CD4-positive, alpha-beta T cell (primary cell): ENCODE data around the gene CLDN5. TPM values are rescaled to one million over a fixed set of nuclear protein-coding genes. Genes with fewer than 3 reads are reported as not detected.

Experiments
- ATAC-seq: fragments of 200-7000 bp; cut with Tn5 transposase; one replicate; pipeline ENCODE4 v1.10.0; 2022; ENCODE audit warnings: mild to moderate bottlenecking; ENCODE audit not compliant: poor library complexity
- CTCF ChIA-PET: fragments of 350-600 bp; sonication (Branson Sonifier 250); formaldehyde crosslinking; loops from one replicate; lab custom pipeline; 2021; ENCODE audit warnings: antibody characterized with exemption, inconsistent platforms; lab: Charles Lee
- POLR2A ChIA-PET: fragments of 350-600 bp; sonication (Branson Sonifier 250); formaldehyde crosslinking; loops from one replicate; lab custom pipeline; 2021; ENCODE audit warnings: antibody characterized with exemption, inconsistent platforms; lab: Charles Lee
- DNase-seq, 14 experiments: peaks; one replicate each; pipeline ENCODE4 v3.0.0-alpha.2; 2013 to 2020; ENCODE audit warnings: mixed read lengths in 2 of 14
- H3K27ac ChIP-seq, 2 donors: one replicate each; pipeline versions ENCODE4 v1.5.1 to v1.7.0; 2013; ENCODE audit warnings: low read length in 2 of 2, low read depth in 1 of 2, mild to moderate bottlenecking in 1 of 2
- H3K27me3 ChIP-seq, 2 experiments: 1 replicate in 1 of 2; 2 replicates in 1 of 2; pipeline versions ENCODE4 v1.6.1 to v1.7.0; 2013; ENCODE audit warnings: low read length in 2 of 2, control low read depth in 1 of 2, mild to moderate bottlenecking in 1 of 2, moderate library complexity in 1 of 2; ENCODE audit not compliant: insufficient read depth in 2 of 2, control insufficient read depth in 1 of 2
- H3K36me3 ChIP-seq: one replicate; pipeline ENCODE4 v1.6.1; 2013; ENCODE audit warnings: low read length, control low read depth; ENCODE audit not compliant: insufficient read depth
- H3K4me1 ChIP-seq: one replicate; pipeline ENCODE4 v1.6.1; 2013; ENCODE audit warnings: low read length, control low read depth; ENCODE audit not compliant: insufficient read depth
- H3K4me3 ChIP-seq: one replicate; pipeline ENCODE4 v1.5.1; 2013; ENCODE audit warnings: mild to moderate bottlenecking, low read length, moderate library complexity
- H3K9me3 ChIP-seq, 2 experiments: 1 replicate in 1 of 2; 2 replicates in 1 of 2; pipeline versions ENCODE4 v1.6.1 to v1.7.0; 2013; ENCODE audit warnings: low read length in 2 of 2, mild to moderate bottlenecking in 2 of 2, control low read depth in 1 of 2, moderate library complexity in 1 of 2; ENCODE audit not compliant: control insufficient read depth in 1 of 2, insufficient read depth in 1 of 2
- H3K27ac Mint-ChIP-seq: one replicate; pipeline ENCODE4 v1.8.0; 2020; ENCODE audit warnings: mixed read lengths
- H3K27me3 Mint-ChIP-seq: one replicate; pipeline ENCODE4 v1.8.0; 2021; ENCODE audit warnings: mixed read lengths
- H3K36me3 Mint-ChIP-seq: one replicate; pipeline ENCODE4 v1.8.0; 2021; ENCODE audit warnings: low read depth, mixed read lengths
- H3K4me1 Mint-ChIP-seq: one replicate; pipeline ENCODE4 v1.8.0; 2021; ENCODE audit warnings: low read depth, mixed read lengths
- H3K4me3 Mint-ChIP-seq: one replicate; pipeline ENCODE4 v1.8.0; 2020; ENCODE audit warnings: mild to moderate bottlenecking, mixed read lengths
- H3K9me3 Mint-ChIP-seq: one replicate; pipeline ENCODE4 v1.8.0; 2020; ENCODE audit warnings: mixed read lengths
- intact Hi-C, 2 experiments: fragments of 100-400 bp; cut with DNase I in 1 of 2; cut with micrococcal nuclease in 1 of 2; formaldehyde crosslinking; loops; one replicate each; pipeline versions ENCODE4 v1.15.1 to v1.9.0; 2023 to 2025; cut with DNase I, micrococcal nuclease
- total RNA-seq, 174 experiments: library from RNA in 2 of 174; stranded (reverse) in 2 of 174; gene quantifications; one replicate each; pipeline ENCODE4 v1.2.3 and lab custom pipeline; 2021 to 2026
- TF ChIP-seq, protein P1 (sequence below): fragments of 200-600 bp; IDR thresholded peaks from one replicate; pipeline ENCODE4 v1.8.0; 2022; ENCODE audit warnings: antibody characterized with exemption, mild to moderate bottlenecking

The CLDN5 gene
- total RNA-seq, 2 experiments from 2014 or later: not detected

DNA sequence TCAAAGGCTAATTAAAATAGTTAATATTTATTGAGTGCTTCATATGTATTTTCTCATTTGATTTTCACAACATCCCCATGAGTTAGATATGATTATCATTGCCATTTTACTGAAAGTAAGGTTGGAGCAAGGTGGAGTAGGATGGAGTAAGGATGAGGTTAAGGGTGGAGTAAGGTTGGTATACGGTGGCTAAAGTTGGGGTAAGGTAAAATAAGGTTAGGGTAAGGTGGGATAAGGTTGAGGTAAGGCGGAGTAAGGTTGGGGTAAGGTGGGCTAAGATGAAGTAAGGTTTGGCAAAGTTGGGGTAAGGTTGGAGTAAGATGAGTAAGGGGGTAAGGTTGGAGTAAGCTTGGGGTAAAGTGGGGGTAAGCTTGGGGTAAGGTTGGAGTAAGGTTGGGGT lies 45.8 kb upstream of the CLDN5 start:
- Mint-ChIP-seq H3K36me3 (no peaks in the 10 kb centered on the region), H3K27ac (no peak overlapping the region), H3K27me3 (no peaks in the 10 kb centered on the region), H3K4me1 (no peaks in the 10 kb centered on the region), H3K9me3 (no peaks in the 10 kb centered on the region), H3K4me3 (no peak overlapping the region)
- POLR2A ChIA-PET: no interaction called here
- peaks cover 0 to 3% of the 10 kb centered on the region in 2 experiments for H3K27me3 ChIP-seq
- no peak overlapping the region for H3K27ac ChIP-seq
- H3K4me1 ChIP-seq: no peaks in the 10 kb centered on the region
- ATAC-seq (no peak), DNase-seq (no peak)
- no peaks in the 10 kb centered on the region for H3K36me3 ChIP-seq
- intact Hi-C loops: loop anchor here in 1 of 2 experiments (10.0 kb wide), 1 partner anchor 65 kb away; no protein-coding TSS in a partner anchor
- CTCF ChIA-PET: no interaction called here
- H3K4me3 ChIP-seq: no peak overlapping the region
- no peaks in the 10 kb centered on the region for H3K9me3 ChIP-seq
- TF ChIP-seq, protein P1, sequence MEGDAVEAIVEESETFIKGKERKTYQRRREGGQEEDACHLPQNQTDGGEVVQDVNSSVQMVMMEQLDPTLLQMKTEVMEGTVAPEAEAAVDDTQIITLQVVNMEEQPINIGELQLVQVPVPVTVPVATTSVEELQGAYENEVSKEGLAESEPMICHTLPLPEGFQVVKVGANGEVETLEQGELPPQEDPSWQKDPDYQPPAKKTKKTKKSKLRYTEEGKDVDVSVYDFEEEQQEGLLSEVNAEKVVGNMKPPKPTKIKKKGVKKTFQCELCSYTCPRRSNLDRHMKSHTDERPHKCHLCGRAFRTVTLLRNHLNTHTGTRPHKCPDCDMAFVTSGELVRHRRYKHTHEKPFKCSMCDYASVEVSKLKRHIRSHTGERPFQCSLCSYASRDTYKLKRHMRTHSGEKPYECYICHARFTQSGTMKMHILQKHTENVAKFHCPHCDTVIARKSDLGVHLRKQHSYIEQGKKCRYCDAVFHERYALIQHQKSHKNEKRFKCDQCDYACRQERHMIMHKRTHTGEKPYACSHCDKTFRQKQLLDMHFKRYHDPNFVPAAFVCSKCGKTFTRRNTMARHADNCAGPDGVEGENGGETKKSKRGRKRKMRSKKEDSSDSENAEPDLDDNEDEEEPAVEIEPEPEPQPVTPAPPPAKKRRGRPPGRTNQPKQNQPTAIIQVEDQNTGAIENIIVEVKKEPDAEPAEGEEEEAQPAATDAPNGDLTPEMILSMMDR: no peak

DNA sequence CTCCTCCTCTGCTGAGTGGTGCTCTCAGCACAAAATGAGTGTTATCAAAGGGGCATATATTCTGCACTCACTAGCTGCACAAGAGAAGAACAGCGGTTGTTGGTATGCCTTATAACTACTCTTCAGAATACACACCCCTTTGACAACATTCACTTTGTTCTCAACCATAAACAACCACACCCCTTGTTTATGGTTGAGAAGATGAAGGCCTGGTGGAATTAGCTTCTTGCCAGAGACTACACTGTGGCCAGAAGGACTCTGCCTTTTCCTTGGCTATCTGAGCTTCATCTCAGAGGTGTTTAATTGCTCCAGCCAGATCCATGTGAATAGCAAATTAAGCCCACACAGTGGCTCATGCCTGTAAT lies 45.0 kb upstream of the CLDN5 start:
- H3K27ac ChIP-seq: no peak overlapping the region
- POLR2A ChIA-PET: no interaction called here
- H3K4me1 ChIP-seq: no peaks in the 10 kb centered on the region
- intact Hi-C loops: no loop called here
- no peak for DNase-seq
- peaks cover 0 to 3% of the 10 kb centered on the region in 2 experiments for H3K27me3 ChIP-seq
- H3K9me3 ChIP-seq: no peaks in the 10 kb centered on the region
- Mint-ChIP-seq H3K9me3 (no peaks in the 10 kb centered on the region), H3K36me3 (no peaks in the 10 kb centered on the region), H3K4me3 (no peak overlapping the region), H3K27me3 (no peaks in the 10 kb centered on the region), H3K27ac (no peak overlapping the region), H3K4me1 (no peaks in the 10 kb centered on the region)
- H3K36me3 ChIP-seq: no peaks in the 10 kb centered on the region
- no peak overlapping the region for H3K4me3 ChIP-seq
- TF ChIP-seq, protein P1: no peak
- CTCF ChIA-PET: no interaction called here
- ATAC-seq: no peak

DNA sequence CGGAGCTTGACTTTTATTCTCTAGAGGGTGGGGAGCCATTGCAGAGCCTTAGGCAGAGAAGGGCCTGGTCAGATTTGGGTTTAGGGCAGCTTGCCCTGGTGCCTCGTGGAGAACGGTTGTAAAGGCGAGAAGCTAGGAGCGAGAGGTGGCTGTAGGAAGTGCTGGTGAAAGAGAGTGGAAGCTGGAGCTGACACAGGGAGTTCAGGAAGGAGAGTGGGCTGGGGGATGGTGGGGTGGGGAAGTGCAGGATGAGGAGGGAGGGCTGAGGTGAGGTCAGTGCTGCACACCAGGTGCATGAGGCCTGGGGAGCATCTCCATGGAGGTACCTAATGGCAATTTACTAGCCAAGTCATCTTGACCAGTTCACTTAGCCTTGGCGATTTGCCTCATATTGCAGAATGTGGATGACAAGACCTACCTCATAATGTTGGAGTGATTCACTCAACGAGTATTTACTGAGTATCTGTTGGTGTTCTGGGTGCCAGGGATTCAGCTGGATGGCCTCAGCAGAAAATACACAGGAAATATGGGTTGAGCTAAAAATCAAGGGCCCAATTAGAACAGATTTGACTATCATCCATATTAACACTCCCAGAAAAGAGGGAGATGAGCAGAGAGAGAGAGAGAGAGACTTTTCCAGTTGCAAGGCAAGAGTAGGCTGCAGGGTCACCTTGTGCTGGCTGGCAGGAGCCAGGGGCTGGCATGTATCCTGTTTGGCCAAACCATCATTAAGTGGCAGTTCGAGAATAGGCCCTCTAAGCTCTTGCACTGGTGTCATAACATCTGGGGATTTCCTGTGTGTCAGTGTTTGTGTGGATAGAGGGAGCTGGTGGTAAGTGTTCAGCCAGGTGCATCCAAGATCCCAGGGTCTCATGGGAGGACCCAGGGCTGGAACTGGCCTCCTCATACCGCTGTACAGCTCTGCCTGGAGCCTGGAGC lies 44.4 kb upstream of the CLDN5 start:
- H3K27me3 Mint-ChIP-seq: no peaks in the 10 kb centered on the region
- H3K4me1 ChIP-seq: no peaks in the 10 kb centered on the region
- no peaks in the 10 kb centered on the region for H3K36me3 Mint-ChIP-seq
- no peak for DNase-seq
- no peak overlapping the region for H3K27ac ChIP-seq
- TF ChIP-seq, protein P1: no peak
- H3K36me3 ChIP-seq: no peaks in the 10 kb centered on the region
- H3K9me3 Mint-ChIP-seq: no peaks in the 10 kb centered on the region
- no peak overlapping the region for H3K4me3 ChIP-seq
- no peaks in the 10 kb centered on the region for H3K4me1 Mint-ChIP-seq
- H3K9me3 ChIP-seq: no peaks in the 10 kb centered on the region
- H3K27ac Mint-ChIP-seq: no peak overlapping the region
- intact Hi-C loops: no loop called here
- no peak for ATAC-seq
- CTCF ChIA-PET: no interaction called here
- no peak overlapping the region for H3K4me3 Mint-ChIP-seq
- POLR2A ChIA-PET: interaction anchor here (0.6 kb wide), 1 partner anchor 29 kb away, joined by 4 read pairs; no protein-coding TSS in a partner anchor
- peaks cover 0 to 3% of the 10 kb centered on the region in 2 experiments for H3K27me3 ChIP-seq
